ENCODE data around the gene CMSS1. TPM values are rescaled to one million over a fixed set of nuclear protein-coding genes. Genes with fewer than 3 reads are reported as not detected.

Gene CMSS1
- total and polyA plus RNA-seq, 2 of the 13 experiments (the other 11 are each of a cell fraction or from before 2014, with no cell fraction given) = 6.4 to 48.7 TPM

DNA sequence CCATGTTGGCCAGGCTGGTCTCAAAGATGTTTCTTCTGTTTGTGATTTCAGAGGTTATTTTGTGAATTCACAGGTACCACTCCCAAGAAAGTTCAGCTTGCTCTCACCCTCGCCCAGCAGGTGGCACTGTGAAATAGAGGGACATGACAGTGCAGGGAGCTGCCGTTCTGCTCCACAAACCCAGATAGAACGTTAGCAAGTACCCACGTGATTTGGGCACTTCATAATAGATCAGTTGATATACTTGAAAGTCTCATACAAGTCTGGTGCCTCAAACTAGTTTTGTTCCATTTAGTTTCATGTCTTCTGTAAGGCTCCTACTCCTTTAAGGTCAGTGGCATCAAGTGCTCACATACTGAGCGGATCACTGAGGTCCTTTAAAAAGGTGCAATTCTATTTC, 251.2 kb downstream of the CMSS1 start (continued):
- TF ChIP-seq, protein P1, sequence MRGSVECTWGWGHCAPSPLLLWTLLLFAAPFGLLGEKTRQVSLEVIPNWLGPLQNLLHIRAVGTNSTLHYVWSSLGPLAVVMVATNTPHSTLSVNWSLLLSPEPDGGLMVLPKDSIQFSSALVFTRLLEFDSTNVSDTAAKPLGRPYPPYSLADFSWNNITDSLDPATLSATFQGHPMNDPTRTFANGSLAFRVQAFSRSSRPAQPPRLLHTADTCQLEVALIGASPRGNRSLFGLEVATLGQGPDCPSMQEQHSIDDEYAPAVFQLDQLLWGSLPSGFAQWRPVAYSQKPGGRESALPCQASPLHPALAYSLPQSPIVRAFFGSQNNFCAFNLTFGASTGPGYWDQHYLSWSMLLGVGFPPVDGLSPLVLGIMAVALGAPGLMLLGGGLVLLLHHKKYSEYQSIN (CRISPR knock-in tag; IDR thresholded peaks at IDR 0.05; ENCODE audit: borderline replicate concordance) = no peak
- TF ChIP-seq ZNF841 (CRISPR knock-in tag; IDR thresholded peaks at IDR 0.05; ENCODE audit: borderline replicate concordance) (no peak), ELF3 (CRISPR knock-in tag; IDR thresholded peaks at IDR 0.05) (0 out of 2 replicates have a peak, but pooled peaks have one; percentile 45), ZNF589 (CRISPR knock-in tag; conservative IDR thresholded peaks at IDR 0.05) (no peak), NFIB (CRISPR knock-in tag; IDR thresholded peaks at IDR 0.05; ENCODE audit: borderline replicate concordance) (no peak), FOXK2 (IDR thresholded peaks at IDR 0.05) (no peak), HOXA3 (CRISPR knock-in tag; IDR thresholded peaks at IDR 0.05) (no peak; the same call in 1 of the 2 replicates), JDP2 (CRISPR knock-in tag; IDR thresholded peaks at IDR 0.05; ENCODE audit: borderline replicate concordance) (no peak), CCAR2 (optimal IDR thresholded peaks at IDR 0.05; ENCODE audit: low read depth, low read length) (no peak), KDM4B (CRISPR knock-in tag; IDR thresholded peaks at IDR 0.05) (no peak), MIER3 (CRISPR knock-in tag; IDR thresholded peaks at IDR 0.05; ENCODE audit: borderline replicate concordance) (peak; percentile 47; the same call in 1 of the 2 replicates), LCORL (IDR thresholded peaks at IDR 0.05) (no peak), LCORL (CRISPR knock-in tag; IDR thresholded peaks at IDR 0.05) (peak; percentile 43; the same call in 1 of the 2 replicates), RNF2 (conservative IDR thresholded peaks at IDR 0.05; ENCODE audit: low read depth) (no peak), KDM2A (CRISPR knock-in tag; IDR thresholded peaks at IDR 0.05; ENCODE audit: borderline replicate concordance, low read depth) (peak; percentile 55; the same call in 1 of the 2 replicates), ZNF746 (CRISPR knock-in tag; IDR thresholded peaks at IDR 0.05) (no peak), MEIS2 (CRISPR knock-in tag; IDR thresholded peaks at IDR 0.05) (no peak), PCBP2 (optimal IDR thresholded peaks at IDR 0.05; ENCODE audit: low read depth, low read length, poor library complexity, severe bottlenecking) (no peak)
- TF ChIP-seq, protein P2, sequence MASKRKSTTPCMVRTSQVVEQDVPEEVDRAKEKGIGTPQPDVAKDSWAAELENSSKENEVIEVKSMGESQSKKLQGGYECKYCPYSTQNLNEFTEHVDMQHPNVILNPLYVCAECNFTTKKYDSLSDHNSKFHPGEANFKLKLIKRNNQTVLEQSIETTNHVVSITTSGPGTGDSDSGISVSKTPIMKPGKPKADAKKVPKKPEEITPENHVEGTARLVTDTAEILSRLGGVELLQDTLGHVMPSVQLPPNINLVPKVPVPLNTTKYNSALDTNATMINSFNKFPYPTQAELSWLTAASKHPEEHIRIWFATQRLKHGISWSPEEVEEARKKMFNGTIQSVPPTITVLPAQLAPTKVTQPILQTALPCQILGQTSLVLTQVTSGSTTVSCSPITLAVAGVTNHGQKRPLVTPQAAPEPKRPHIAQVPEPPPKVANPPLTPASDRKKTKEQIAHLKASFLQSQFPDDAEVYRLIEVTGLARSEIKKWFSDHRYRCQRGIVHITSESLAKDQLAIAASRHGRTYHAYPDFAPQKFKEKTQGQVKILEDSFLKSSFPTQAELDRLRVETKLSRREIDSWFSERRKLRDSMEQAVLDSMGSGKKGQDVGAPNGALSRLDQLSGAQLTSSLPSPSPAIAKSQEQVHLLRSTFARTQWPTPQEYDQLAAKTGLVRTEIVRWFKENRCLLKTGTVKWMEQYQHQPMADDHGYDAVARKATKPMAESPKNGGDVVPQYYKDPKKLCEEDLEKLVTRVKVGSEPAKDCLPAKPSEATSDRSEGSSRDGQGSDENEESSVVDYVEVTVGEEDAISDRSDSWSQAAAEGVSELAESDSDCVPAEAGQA (IDR thresholded peaks at IDR 0.05; ENCODE audit: low read depth) = no peak
- TF ChIP-seq, protein P2 (CRISPR knock-in tag; IDR thresholded peaks at IDR 0.05; ENCODE audit: borderline replicate concordance) = no peak
- TF ChIP-seq, protein P3, sequence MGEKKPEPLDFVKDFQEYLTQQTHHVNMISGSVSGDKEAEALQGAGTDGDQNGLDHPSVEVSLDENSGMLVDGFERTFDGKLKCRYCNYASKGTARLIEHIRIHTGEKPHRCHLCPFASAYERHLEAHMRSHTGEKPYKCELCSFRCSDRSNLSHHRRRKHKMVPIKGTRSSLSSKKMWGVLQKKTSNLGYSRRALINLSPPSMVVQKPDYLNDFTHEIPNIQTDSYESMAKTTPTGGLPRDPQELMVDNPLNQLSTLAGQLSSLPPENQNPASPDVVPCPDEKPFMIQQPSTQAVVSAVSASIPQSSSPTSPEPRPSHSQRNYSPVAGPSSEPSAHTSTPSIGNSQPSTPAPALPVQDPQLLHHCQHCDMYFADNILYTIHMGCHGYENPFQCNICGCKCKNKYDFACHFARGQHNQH (CRISPR knock-in tag; IDR thresholded peaks at IDR 0.05) = peak; percentile 57; the same call in 1 of the 2 replicates

Measured in HepG2 (cell line).